HepG2 (cell line): ENCODE results near the gene NMRAL1. TPM values are rescaled to one million over a fixed set of nuclear protein-coding genes. Genes with fewer than 3 reads are reported as not detected.

ENCODE experiments used
- polyA plus RNA-seq, 8 experiments: library from polyadenylated mRNA; depleted of rRNA in 3 of 8; stranded (reverse) in 7 of 8; unstranded in 1 of 8; fragments of >200 nt; fragmentation: Illumina TruSeq in 4 of 8; extraction: Trizol in 4 of 8; gene quantifications; 2 replicates each; pipeline versions ENCODE4 v1.2.1 to v1.2.3, GENCODE V29; 2011 to 2016; ENCODE audit warnings: low read depth in 4 of 8, missing spikeins in 1 of 8, mixed read lengths in 1 of 8; ENCODE audit not compliant: insufficient read depth in 1 of 8
- small RNA-seq, 3 experiments: library from RNA; depleted of rRNA; stranded (forward); fragments of <200 nt; gene quantifications; one replicate each; pipeline ENCODE3, GENCODE V24; 2012; ENCODE audit warnings: low read depth in 2 of 3, low replicate concordance in 1 of 3; ENCODE audit not compliant: insufficient read length in 3 of 3, insufficient read depth in 2 of 3
- total RNA-seq, 5 experiments: library from RNA; depleted of rRNA; stranded (reverse); fragments of >200 nt; fragmentation: Illumina TruSeq; extraction: Trizol; gene quantifications; 2 replicates each; pipeline ENCODE4 v1.2.3, GENCODE V29; 2016; ENCODE audit warnings: low read depth in 1 of 5

Gene NMRAL1
- total and polyA plus RNA-seq, 2 of the 13 experiments (the other 11 are each of a cell fraction or from before 2014, with no cell fraction given), result 30.8 to 33.1 TPM

Small RNA genes within 50 kb of the gene (small RNA-seq; reads per million reads assigned to genes)
- gene AC012676.2, result 0 reads per million in 3 experiments

Other genes with a start within 250 kb of the NMRAL1 start
- gene SRL, start 232.5 kb downstream of the NMRAL1 start, total RNA-seq (2016; rRNA removed; fragmentation: Illumina TruSeq; extraction: Trizol), result not detected in 2 replicates
- 0.04 and 0.05 TPM in 2 replicates for gene SRL, start 232.5 kb downstream of the NMRAL1 start, polyA plus RNA-seq (2011; rRNA removed)
- gene TFAP4, start 201.6 kb downstream of the NMRAL1 start, total RNA-seq (2016; rRNA removed; fragmentation: Illumina TruSeq; extraction: Trizol), result 10.4 and 12.2 TPM in 2 replicates
- 13.0 and 15.6 TPM in 2 replicates for gene TFAP4, start 201.6 kb downstream of the NMRAL1 start, polyA plus RNA-seq (2011; rRNA removed)
- 0.24 and 0.29 TPM in 2 replicates for gene GLIS2, start 158.6 kb downstream of the NMRAL1 start, total RNA-seq (2016; rRNA removed; fragmentation: Illumina TruSeq; extraction: Trizol)
- gene GLIS2, start 158.6 kb downstream of the NMRAL1 start, polyA plus RNA-seq (2011; rRNA removed), result 0.28 and 0.39 TPM in 2 replicates
- 39.5 and 51.8 TPM in 2 replicates for gene PAM16, start 123.3 kb downstream of the NMRAL1 start, total RNA-seq (2016; rRNA removed; fragmentation: Illumina TruSeq; extraction: Trizol)
- 51.5 and 64.5 TPM in 2 replicates for gene PAM16, start 123.3 kb downstream of the NMRAL1 start, polyA plus RNA-seq (2011; rRNA removed)
- gene VASN, start 102.8 kb downstream of the NMRAL1 start, total RNA-seq (2016; rRNA removed; fragmentation: Illumina TruSeq; extraction: Trizol), result 6.9 and 18.2 TPM in 2 replicates
- 8.4 and 15.5 TPM in 2 replicates for gene VASN, start 102.8 kb downstream of the NMRAL1 start, polyA plus RNA-seq (2011; rRNA removed)
- 5.9 and 9.9 TPM in 2 replicates for gene CORO7, start 58.0 kb downstream of the NMRAL1 start, total RNA-seq (2016; rRNA removed; fragmentation: Illumina TruSeq; extraction: Trizol)
- gene CORO7, start 58.0 kb downstream of the NMRAL1 start, polyA plus RNA-seq (2011; rRNA removed), result 14.3 and 17.1 TPM in 2 replicates
- 75.3 and 77.0 TPM in 2 replicates for gene DNAJA3, start 48.8 kb downstream of the NMRAL1 start, total RNA-seq (2016; rRNA removed; fragmentation: Illumina TruSeq; extraction: Trizol)
- gene DNAJA3, start 48.8 kb downstream of the NMRAL1 start, polyA plus RNA-seq (2011; rRNA removed), result 79.9 and 83.3 TPM in 2 replicates
- 70.4 and 82.4 TPM in 2 replicates for gene HMOX2, start 1.8 kb upstream of the NMRAL1 start, total RNA-seq (2016; rRNA removed; fragmentation: Illumina TruSeq; extraction: Trizol)
- 60.3 and 72.7 TPM in 2 replicates for gene HMOX2, start 1.8 kb upstream of the NMRAL1 start, polyA plus RNA-seq (2011; rRNA removed)
- gene CDIP1, start 64.1 kb upstream of the NMRAL1 start, total RNA-seq (2016; rRNA removed; fragmentation: Illumina TruSeq; extraction: Trizol), result 56.7 and 62.2 TPM in 2 replicates
- 31.2 and 39.1 TPM in 2 replicates for gene CDIP1, start 64.1 kb upstream of the NMRAL1 start, polyA plus RNA-seq (2011; rRNA removed)
- gene C16orf96, start 81.7 kb upstream of the NMRAL1 start, total RNA-seq (2016; rRNA removed; fragmentation: Illumina TruSeq; extraction: Trizol), result not detected in 2 replicates
- 0.03 TPM in 2 replicates for gene C16orf96, start 81.7 kb upstream of the NMRAL1 start, polyA plus RNA-seq (2011; rRNA removed)
- gene UBALD1, start 140.3 kb upstream of the NMRAL1 start, total RNA-seq (2016; rRNA removed; fragmentation: Illumina TruSeq; extraction: Trizol), result 3.3 and 6.8 TPM in 2 replicates
- 12.3 and 16.6 TPM in 2 replicates for gene UBALD1, start 140.3 kb upstream of the NMRAL1 start, polyA plus RNA-seq (2011; rRNA removed)
- gene MGRN1, start 150.2 kb upstream of the NMRAL1 start, total RNA-seq (2016; rRNA removed; fragmentation: Illumina TruSeq; extraction: Trizol), result 11.9 and 14.8 TPM in 2 replicates
- 11.6 and 12.6 TPM in 2 replicates for gene MGRN1, start 150.2 kb upstream of the NMRAL1 start, polyA plus RNA-seq (2011; rRNA removed)
- 40.5 and 41.0 TPM in 2 replicates for gene NUDT16L1, start 218.9 kb upstream of the NMRAL1 start, total RNA-seq (2016; rRNA removed; fragmentation: Illumina TruSeq; extraction: Trizol)
- gene NUDT16L1, start 218.9 kb upstream of the NMRAL1 start, polyA plus RNA-seq (2011; rRNA removed), result 28.0 and 28.9 TPM in 2 replicates